ENCODE data around the gene DAP3.

DNA sequence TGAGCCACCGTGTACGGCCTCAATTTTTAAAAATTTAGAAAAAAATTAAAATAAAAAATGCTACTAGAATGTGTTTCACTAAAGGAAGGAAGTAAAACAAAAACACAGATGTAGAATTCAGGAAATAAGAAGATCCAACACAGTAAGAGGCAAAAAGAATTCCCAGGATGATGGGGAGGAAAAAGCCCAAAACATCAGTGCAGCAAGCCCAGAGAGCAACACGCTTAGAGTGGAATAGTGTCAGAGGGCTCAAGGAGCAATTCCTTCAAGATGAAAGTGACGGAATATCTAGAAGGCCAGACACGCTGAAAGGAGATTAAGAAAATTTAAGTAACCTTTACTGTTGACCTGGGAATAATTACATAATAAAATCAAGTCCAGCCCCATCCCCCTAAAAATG is 80.4 kb downstream of the DAP3 start:
- TF ChIP-seq, protein P1, sequence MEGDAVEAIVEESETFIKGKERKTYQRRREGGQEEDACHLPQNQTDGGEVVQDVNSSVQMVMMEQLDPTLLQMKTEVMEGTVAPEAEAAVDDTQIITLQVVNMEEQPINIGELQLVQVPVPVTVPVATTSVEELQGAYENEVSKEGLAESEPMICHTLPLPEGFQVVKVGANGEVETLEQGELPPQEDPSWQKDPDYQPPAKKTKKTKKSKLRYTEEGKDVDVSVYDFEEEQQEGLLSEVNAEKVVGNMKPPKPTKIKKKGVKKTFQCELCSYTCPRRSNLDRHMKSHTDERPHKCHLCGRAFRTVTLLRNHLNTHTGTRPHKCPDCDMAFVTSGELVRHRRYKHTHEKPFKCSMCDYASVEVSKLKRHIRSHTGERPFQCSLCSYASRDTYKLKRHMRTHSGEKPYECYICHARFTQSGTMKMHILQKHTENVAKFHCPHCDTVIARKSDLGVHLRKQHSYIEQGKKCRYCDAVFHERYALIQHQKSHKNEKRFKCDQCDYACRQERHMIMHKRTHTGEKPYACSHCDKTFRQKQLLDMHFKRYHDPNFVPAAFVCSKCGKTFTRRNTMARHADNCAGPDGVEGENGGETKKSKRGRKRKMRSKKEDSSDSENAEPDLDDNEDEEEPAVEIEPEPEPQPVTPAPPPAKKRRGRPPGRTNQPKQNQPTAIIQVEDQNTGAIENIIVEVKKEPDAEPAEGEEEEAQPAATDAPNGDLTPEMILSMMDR (CRISPR knock-in tag; IDR thresholded peaks at IDR 0.05): no peak
- TF ChIP-seq ZNF383 (CRISPR knock-in tag; IDR thresholded peaks at IDR 0.05; ENCODE audit: borderline replicate concordance) (no peak), TCF7 (IDR thresholded peaks at IDR 0.05; ENCODE audit: low read depth) (no peak), NFKBIZ (CRISPR knock-in tag; IDR thresholded peaks at IDR 0.05) (no peak), NFIC (IDR thresholded peaks at IDR 0.05; ENCODE audit: low read length) (no peak), FOXK2 (IDR thresholded peaks at IDR 0.05) (no peak), ZNF333 (CRISPR knock-in tag; IDR thresholded peaks at IDR 0.05; ENCODE audit: borderline replicate concordance) (no peak), POLR2A (IDR thresholded peaks at IDR 0.05; ENCODE audit: insufficient read depth in 1 of 2, low read depth in 2 of 2, low read length in 2 of 2) (no peak)
- TF ChIP-seq, protein P2, sequence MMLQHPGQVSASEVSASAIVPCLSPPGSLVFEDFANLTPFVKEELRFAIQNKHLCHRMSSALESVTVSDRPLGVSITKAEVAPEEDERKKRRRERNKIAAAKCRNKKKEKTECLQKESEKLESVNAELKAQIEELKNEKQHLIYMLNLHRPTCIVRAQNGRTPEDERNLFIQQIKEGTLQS (CRISPR knock-in tag; IDR thresholded peaks at IDR 0.05): no peak
- TF ChIP-seq, protein P3, sequence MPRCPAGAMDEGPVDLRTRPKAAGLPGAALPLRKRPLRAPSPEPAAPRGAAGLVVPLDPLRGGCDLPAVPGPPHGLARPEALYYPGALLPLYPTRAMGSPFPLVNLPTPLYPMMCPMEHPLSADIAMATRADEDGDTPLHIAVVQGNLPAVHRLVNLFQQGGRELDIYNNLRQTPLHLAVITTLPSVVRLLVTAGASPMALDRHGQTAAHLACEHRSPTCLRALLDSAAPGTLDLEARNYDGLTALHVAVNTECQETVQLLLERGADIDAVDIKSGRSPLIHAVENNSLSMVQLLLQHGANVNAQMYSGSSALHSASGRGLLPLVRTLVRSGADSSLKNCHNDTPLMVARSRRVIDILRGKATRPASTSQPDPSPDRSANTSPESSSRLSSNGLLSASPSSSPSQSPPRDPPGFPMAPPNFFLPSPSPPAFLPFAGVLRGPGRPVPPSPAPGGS (CRISPR knock-in tag; IDR thresholded peaks at IDR 0.05): no peak
